HG02870 (cell line): ENCODE measurements around the gene TNIK.

ENCODE experiments used
- ATAC-seq: cut with Tn5 transposase; IDR thresholded peaks from one replicate; pipeline ENCODE4 v1.9.1; 2021; ENCODE audit warnings: mild to moderate bottlenecking, moderate library complexity; ENCODE audit not compliant: unreplicated experiment

The TNIK gene

DNA sequence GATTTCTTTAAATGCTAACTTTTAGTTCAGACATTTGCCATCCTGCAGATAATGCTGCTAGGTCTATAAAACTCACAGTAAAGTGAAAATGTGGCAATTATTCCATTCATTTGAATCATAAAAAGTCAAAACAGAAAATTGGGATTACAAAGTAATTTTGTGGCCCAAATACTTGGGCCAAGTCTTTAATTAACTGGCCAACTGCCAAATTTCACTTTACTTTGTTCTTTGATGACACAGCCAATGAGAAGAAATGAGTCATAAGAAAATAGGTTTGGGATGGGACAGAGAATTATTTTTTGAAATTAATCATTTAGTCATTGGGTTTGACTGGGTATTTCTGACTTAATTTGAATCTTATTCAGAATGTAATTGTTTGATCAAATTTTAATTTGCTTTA is 343.8 kb downstream of the TNIK start:
- no peak for ATAC-seq

DNA sequence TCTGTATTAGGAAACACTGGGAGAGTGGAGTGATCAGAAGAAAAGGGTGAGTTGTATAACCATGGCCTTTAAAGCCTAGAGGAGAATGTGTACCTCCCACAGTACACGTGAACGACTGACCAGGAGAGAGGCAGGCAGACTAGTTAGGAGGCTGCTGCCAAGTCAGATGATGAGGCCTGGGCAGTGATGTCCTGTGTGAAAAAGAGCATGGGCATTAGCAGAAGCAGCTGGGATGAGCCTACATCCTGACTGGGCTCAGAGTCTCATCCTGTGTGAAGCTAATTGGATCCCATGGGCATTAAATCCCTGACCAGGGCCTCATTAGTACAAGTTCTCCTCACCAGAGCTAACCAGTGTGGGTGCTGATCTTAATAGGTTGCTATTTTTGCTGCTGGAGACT is 344.5 kb downstream of the TNIK start:
- no peak for ATAC-seq

DNA sequence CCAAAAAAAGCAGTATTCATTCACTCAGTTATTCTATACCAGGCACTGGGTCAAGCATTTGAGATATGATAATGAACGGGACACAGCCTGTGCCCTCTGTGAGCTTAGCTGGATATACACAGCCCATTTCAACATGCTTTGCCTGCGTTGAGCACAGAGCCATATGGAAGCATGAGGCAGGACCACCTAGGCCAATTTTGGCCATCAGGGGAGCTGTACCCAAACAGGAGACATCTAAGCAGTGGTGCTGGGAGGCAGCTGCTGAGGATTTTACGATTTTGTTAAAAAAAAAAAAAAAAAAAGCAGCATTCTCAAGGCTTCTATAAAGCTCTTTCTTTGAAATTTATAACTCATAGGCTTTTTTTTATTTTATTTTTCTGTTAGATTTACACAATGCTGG is 346.5 kb downstream of the TNIK start:
- ATAC-seq, result no peak

DNA sequence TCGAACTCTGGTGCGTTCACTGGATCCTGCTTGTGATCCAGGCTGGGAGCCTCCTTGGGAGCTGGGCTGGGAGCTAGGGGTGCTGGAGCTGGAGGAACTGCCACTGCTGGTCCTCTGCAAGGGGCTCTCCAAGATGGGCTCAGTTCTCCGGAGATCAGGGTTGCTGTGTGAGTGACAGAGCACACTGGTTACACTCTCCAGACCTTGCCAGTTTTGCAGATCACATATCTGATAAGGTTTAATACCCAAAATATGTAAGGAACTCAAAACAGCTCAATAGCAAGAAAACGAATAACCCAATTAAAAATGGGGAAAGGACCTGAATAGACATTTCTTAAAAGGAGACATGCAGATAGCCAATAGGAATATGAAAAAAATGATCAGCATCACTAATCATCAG is 349.5 kb downstream of the TNIK start:
- ATAC-seq, result no peak

- ATAC-seq, result no peak
Measured at GRCh38 chr3:171108066-171108465, 352.1 kb downstream of the TNIK start.

- no peak for ATAC-seq
Measured at GRCh38 chr3:171103185-171103584, 357.0 kb downstream of the TNIK start.

- ATAC-seq, result no peak
Measured at GRCh38 chr3:171101982-171102641, 358.1 kb downstream of the TNIK start.

- ATAC-seq, result no peak
Measured at GRCh38 chr3:171099911-171100310, 360.3 kb downstream of the TNIK start.

DNA sequence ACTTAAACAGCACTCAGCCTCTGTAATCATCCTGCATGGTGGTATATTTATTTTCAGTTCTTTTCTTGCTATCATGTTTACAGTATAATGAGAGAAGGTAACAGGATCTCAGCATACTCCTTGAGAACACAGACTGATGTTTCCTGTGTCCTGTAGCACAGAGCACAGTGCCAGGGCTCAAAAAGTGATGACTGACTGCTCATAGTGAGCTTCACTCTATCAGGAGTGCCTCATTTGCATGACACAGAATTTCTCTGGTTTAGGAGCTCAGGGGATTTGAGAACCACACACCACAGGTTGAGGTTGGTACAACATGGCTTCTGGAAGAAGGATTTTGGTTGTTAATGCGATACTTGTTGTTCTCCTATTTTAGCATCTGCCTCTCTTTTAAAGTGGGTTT is 365.1 kb downstream of the TNIK start:
- peak; percentile 97 for ATAC-seq

DNA sequence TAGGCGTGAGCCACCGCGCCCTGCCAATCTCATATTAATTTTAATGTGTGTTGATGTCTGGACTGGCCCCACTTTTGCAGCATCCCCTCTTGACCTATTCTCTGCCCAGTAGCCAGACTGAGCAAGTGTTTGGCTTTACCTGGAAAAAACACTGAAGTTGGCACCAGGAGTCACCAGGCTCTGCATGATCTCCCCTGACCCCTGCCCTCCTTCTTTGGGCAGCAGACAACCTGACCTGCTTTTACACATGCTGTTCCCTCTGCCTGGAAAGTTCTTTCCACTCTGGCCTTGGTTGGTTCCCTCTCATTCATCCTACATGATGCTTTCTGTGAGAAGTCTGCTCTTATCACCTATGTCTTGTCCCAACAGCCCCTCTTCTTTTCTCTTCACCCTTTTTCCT is 365.8 kb downstream of the TNIK start:
- no peak for ATAC-seq

DNA sequence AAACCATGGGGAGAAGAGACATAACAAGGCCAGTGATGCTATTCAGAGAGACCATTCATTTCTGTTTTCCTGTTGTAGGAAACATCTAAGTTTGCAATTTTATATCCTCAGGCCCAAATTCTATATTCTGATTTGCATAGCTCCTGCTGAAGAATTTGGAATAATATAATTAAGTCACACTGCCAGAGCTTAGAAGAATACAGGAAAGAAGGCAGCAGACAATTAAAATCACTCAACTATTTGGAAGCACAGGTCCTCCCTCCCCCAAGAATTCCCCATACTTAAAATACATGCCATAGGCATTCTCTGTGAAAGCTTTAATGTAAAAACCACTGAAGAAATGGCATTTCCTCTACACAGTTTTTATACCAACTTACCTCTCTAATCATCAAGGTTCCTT is 366.7 kb downstream of the TNIK start:
- no peak for ATAC-seq

DNA sequence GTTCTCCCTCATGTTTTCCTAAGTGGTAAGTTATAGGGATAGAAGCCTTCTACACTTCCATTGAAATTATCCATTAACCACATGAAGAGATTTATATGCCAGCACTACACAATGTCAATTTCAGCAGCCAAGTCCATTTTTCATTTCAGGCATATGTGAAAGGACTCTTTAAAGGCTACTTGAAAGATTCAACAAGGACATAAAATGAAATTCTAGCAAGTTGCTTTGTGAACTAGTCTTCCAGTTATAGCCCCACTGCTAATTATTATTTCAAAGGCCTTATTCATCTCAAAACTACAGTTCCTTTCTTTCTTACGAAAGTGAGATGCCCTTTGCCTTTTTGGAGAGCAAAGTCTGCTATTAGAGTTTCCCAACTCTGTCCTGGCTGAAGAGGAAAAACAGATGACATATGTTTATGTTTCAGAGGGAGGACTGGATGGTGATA is 367.7 kb downstream of the TNIK start:
- ATAC-seq, result no peak

- ATAC-seq, result no peak
Measured at GRCh38 chr3:171090321-171090720, 369.9 kb downstream of the TNIK start.

- ATAC-seq, result peak; percentile 29
Measured at GRCh38 chr3:171088964-171089754, 371.0 kb downstream of the TNIK start.

DNA sequence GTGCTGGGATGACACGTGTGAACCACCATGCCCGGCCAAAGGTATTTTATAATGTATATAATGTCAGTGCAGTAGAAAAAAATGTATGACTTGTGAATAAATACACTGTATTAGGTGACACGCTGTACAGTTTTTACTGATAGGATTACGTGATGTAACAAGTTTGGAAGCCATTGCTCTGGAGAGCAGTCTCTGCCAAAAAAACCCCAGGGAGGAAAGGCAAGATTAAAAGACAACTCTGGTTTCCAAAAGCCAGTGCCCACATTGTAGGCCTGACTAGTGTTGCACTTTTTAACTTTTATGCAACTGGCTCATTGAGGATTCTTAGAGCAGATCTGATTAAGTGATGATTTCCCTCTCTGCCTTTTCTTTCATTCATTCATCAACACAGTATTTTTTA is 371.7 kb downstream of the TNIK start:
- ATAC-seq, result no peak

GRCh38 chr3:171086914-171087313 is 373.3 kb downstream of the TNIK start:
- peak; percentile 92 for ATAC-seq

DNA sequence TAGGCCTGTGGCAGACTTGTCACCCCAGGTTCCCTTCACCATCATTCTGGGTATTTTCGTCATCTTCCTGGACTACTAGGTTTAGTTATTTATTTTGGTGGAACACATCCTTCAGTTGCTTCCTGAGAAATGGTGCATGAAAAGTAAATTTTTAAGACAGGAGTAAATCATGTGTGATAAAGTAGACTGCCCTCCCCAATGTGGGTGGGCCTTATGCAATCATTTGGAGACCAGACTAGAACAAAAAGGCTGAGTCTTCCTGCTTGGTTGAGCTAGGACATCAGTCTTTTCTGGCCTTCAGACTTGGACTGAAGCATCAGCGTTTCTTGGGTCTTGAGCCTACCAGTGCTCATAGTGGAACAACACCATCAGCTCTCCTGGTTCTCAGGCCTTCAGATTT is 382.9 kb downstream of the TNIK start:
- ATAC-seq, result no peak

- no peak for ATAC-seq
Measured at GRCh38 chr3:171072432-171072831, 387.8 kb downstream of the TNIK start.

DNA sequence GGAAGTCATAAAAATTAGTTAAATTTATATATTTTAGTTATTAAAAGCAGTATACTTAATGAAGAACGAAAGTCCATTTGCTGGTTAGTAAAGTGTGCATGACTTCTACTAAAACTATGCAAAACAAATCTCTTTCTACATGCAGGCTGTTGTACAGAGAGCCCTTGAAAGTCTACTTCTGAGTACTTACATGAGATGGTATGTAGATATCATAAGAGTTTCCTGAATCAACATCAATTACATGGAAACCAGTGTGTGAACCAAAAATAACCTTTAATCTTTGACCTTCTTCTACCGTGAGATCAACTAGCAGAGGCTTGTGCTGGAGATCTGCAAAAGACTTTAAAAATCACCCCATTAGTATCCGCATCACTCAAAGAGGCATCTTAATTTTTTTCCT is 391.5 kb downstream of the TNIK start:
- ATAC-seq, result no peak

- no peak for ATAC-seq
Measured at GRCh38 chr3:171066206-171066605, 394.0 kb downstream of the TNIK start.

DNA sequence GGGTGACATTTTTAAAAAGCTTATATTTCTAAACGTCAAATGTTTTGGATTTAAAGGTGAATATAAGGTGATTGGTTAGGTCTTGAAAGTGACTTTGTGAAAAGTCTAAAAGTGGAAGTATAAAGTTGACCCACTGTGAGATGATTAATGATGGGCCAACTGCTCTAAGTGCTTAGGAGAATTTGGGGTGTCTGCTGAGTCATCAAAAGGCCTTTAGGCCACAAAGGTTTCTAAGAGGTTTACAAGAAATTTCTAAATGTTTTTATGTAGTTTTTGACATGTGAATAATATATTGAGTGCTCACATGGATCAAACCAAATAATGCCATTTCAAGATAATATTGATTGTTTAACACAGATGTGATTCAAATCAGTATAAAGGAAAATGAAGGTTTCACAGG is 394.5 kb downstream of the TNIK start:
- ATAC-seq, result no peak

GRCh38 chr3:171064461-171064860 is 395.7 kb downstream of the TNIK start:
- ATAC-seq, result no peak

DNA sequence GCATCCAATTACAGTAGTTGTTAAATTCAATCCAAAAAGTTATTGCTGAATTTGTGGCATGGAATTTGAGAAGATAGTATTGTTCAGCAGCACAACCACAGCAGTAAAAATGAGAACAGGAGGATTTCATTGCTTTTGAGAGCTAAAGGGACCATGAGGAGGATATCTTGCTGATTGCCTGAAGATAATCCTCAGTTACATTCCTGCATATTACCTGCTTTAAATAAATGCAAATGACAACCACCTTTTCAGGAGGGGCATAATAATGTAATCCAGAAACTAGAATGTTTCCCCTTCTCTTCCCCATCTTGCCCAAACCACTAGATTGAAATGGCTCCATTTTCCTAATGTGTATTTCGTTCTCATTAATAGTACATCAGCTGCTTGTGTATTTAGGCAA is 398.5 kb downstream of the TNIK start:
- ATAC-seq, result no peak
